GM21737 (cell line): ENCODE data around the gene ZP2.
"Not testable (repeated sequence)": the region's sequence is repeated elsewhere in the genome, so short reads cannot be mapped to it uniquely, and the experiment has no call there.

ENCODE experiments used
- ATAC-seq: cut with Tn5 transposase; IDR thresholded peaks from one replicate; pipeline ENCODE4 v1.9.1; 2021; ENCODE audit warnings: mild to moderate bottlenecking, moderate library complexity; ENCODE audit not compliant: unreplicated experiment

ZP2 gene

GRCh38 chr16:21152160-21153030 is 59.0 kb downstream of the ZP2 start:
- not testable (repeated sequence) for ATAC-seq

DNA sequence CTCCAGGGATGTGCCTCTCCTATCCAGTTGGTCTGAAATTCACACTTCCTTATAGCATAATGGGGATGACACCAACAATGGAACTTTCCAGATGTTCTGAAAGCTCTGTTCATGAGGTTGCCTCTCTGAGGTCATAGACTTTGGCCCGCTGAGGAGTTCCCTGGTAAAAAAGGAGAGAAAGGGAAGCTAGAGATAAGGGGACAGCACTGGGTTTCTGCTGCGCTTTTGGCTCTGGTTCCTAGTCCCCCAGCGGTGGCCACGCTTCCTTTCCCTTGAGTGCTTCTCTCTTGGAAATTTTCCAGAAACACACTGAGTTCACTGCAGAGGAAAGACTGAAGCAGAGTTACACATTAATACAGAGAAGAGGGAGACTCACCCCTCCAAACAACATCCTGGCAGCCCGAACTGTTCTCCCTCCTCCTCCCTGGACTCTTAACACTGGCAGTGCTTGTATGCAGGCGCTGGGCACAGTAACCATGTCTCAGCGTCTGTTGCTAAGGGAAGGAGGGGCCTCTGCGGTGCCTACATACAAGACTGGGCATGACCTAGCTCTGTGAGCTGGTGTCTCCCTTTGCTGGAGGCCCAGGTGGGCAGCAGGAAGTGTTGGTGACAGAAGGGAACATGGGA is 60.9 kb downstream of the ZP2 start, which contains the start of gene DNAH3:
Gene DNAH3 (minus strand): TSS at position 472 of the 627 bp plus-strand sequence. CDS start 527 bp downstream, outside the sequence.
- no peak for ATAC-seq
